Keratinocyte (primary cell): ENCODE data around the gene ATP10D. TPM values are rescaled to one million over a fixed set of nuclear protein-coding genes. Genes with fewer than 3 reads are reported as not detected.

Source experiments
- DNase-seq: peaks from one replicate; pipeline ENCODE4 v3.0.0-alpha.2; 2011; ENCODE audit warnings: low read depth, missing footprints, low spot score
- FAIRE-seq: peaks from 2 replicates; lab custom pipeline; 2011; peaks lifted over from hg19 to GRCh38; lab: Jason Lieb, UNC
- H2AFZ ChIP-seq: 2 replicates; pipeline ENCODE4 v1.6.0; 2012; ENCODE audit warnings: low read length, control low read depth, inconsistent platforms; ENCODE audit not compliant: control insufficient read depth
- H3K27ac ChIP-seq: 2 replicates; pipeline ENCODE4 v1.5.1; 2011; ENCODE audit warnings: low read length; ENCODE audit not compliant: control insufficient read depth, insufficient read depth
- H3K27me3 ChIP-seq: 3 replicates; pipeline ENCODE4 v1.6.0; 2011; ENCODE audit warnings: low read length; ENCODE audit not compliant: control insufficient read depth, insufficient read depth; ENCODE audit errors: extremely low read depth
- H3K36me3 ChIP-seq, 2 experiments: 2 replicates in 1 of 2; 3 replicates in 1 of 2; pipeline ENCODE4 v1.5.1; 2011; ENCODE audit warnings: low read length in 2 of 2, mild to moderate bottlenecking in 1 of 2; ENCODE audit not compliant: control insufficient read depth in 2 of 2, insufficient read depth in 2 of 2; ENCODE audit errors: extremely low read depth in 1 of 2
- H3K4me1 ChIP-seq: 3 replicates; pipeline ENCODE4 v1.5.1; 2011; ENCODE audit warnings: low read length; ENCODE audit not compliant: control insufficient read depth, insufficient read depth; ENCODE audit errors: extremely low read depth
- H3K4me2 ChIP-seq: 3 replicates; pipeline ENCODE4 v1.6.0; 2011; ENCODE audit warnings: low read depth, low read length; ENCODE audit not compliant: control insufficient read depth, insufficient read depth; ENCODE audit errors: extremely low read depth
- H3K4me3 ChIP-seq, 3 experiments: fragments of 200-600 bp in 1 of 3; sonication (generic) in 1 of 3; 2 replicates in 2 of 3; 3 replicates in 1 of 3; pipeline ENCODE4 v1.5.1; 2011 to 2016; ENCODE audit warnings: low read length in 3 of 3, mild to moderate bottlenecking in 3 of 3, control low read depth in 2 of 3, inconsistent platforms in 1 of 3, low read depth in 1 of 3, mixed read lengths in 1 of 3, mixed run types in 1 of 3, moderate library complexity in 1 of 3; ENCODE audit not compliant: control insufficient read depth in 2 of 3, insufficient read depth in 2 of 3; ENCODE audit errors: extremely low read depth in 1 of 3
- H3K79me2 ChIP-seq: 2 replicates; pipeline ENCODE4 v1.6.0; 2012; ENCODE audit warnings: low read length; ENCODE audit not compliant: control insufficient read depth, insufficient read depth
- H3K9ac ChIP-seq: 3 replicates; pipeline ENCODE4 v1.6.0; 2011; ENCODE audit warnings: low read length; ENCODE audit not compliant: control insufficient read depth, insufficient read depth; ENCODE audit errors: extremely low read depth
- H3K9me1 ChIP-seq: 3 replicates; pipeline ENCODE4 v1.6.0; 2011; ENCODE audit warnings: low read length; ENCODE audit not compliant: control insufficient read depth, insufficient read depth; ENCODE audit errors: extremely low read depth
- H3K9me3 ChIP-seq: 2 replicates; pipeline ENCODE4 v1.5.1; 2012; ENCODE audit warnings: low read depth, low read length; ENCODE audit not compliant: control insufficient read depth
- H4K20me1 ChIP-seq: 3 replicates; pipeline ENCODE4 v1.6.0; 2011; ENCODE audit warnings: low read length; ENCODE audit not compliant: control insufficient read depth, insufficient read depth; ENCODE audit errors: extremely low read depth
- EZH2 ChIP-seq: IDR thresholded peaks from one replicate; pipeline ENCODE4 v1.6.1; 2012; ENCODE audit warnings: inconsistent platforms, mild to moderate bottlenecking, low read length, moderate library complexity
- dilution Hi-C: fragments of 300-500 bp; cut with MboI; formaldehyde crosslinking; loops from one replicate; pipeline ENCODE4 v1.7.0; 2020; ENCODE audit warnings: low sequenced_read_pairs; ENCODE audit not compliant: extremely low pct_ligation_motif_present
- polyA plus RNA-seq, 5 experiments: library from polyadenylated mRNA; depleted of rRNA in 3 of 5; stranded (reverse) in 3 of 5; stranded (forward) in 1 of 5; unstranded in 1 of 5; fragments of >200 nt; gene quantifications; 1 replicate in 1 of 5; 2 replicates in 3 of 5; 3 replicates in 1 of 5; pipeline versions ENCODE4 v1.2.1 to v1.2.3, GENCODE V29; 2011 to 2012; ENCODE audit warnings: missing spikeins in 2 of 5, low read depth in 1 of 5, low replicate concordance in 1 of 5
- TF ChIP-seq, protein P1 (sequence below), 3 experiments: IDR thresholded peaks in 1 of 3; conservative IDR thresholded peaks in 1 of 3; optimal IDR thresholded peaks in 1 of 3; 2 replicates in 2 of 3; 3 replicates in 1 of 3; pipeline versions ENCODE3 to v1.5.1; 2011; ENCODE audit warnings: low read length in 3 of 3, mild to moderate bottlenecking in 3 of 3, moderate library complexity in 2 of 3, control low read depth in 1 of 3, inconsistent platforms in 1 of 3; ENCODE audit not compliant: insufficient read depth in 2 of 3; ENCODE audit errors: extremely low read depth in 1 of 3

The ATP10D gene
- polyA plus RNA-seq, 1 donor (not counting 4 experiments of a cell fraction or from before 2014, with no cell fraction given): 97.3 TPM

DNA sequence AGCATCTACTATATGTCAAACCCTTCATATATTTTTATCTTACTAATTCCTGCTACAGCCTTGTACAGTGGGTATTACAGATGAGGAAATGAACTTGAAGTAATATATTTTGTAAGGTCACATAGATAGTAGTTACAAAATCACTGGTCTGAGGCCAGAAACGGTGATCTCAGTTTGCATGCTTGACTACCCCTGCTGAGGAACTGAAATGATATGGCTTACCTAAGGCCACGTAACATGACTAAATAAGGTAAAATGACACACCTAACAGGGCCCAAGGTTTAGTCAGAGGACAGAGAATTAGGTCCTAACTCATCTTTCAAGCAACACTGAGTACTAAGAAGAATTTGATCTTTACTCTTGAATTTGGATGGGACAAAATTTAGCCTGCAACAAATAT lies 20.1 kb upstream of the ATP10D start:
- Histone ChIP-seq H3K4me3 (no peak overlapping the region), H3K27me3 (no peaks in the 10 kb centered on the region), H4K20me1 (no peaks in the 10 kb centered on the region), H3K4me1 (peaks cover 14% of the 10 kb centered on the region), H3K27ac (no peak overlapping the region), H3K36me3 (no peaks in the 10 kb centered on the region), H2AFZ (no peak overlapping the region), H3K9me1 (no peaks in the 10 kb centered on the region), H3K79me2 (peaks cover 4% of the 10 kb centered on the region), H3K9me3 (no peaks in the 10 kb centered on the region), H3K4me2 (no peak overlapping the region), H3K9ac (no peak overlapping the region)
- FAIRE-seq (no peak), DNase-seq (no peak)
- TF ChIP-seq EZH2: no peak
- TF ChIP-seq, protein P1, sequence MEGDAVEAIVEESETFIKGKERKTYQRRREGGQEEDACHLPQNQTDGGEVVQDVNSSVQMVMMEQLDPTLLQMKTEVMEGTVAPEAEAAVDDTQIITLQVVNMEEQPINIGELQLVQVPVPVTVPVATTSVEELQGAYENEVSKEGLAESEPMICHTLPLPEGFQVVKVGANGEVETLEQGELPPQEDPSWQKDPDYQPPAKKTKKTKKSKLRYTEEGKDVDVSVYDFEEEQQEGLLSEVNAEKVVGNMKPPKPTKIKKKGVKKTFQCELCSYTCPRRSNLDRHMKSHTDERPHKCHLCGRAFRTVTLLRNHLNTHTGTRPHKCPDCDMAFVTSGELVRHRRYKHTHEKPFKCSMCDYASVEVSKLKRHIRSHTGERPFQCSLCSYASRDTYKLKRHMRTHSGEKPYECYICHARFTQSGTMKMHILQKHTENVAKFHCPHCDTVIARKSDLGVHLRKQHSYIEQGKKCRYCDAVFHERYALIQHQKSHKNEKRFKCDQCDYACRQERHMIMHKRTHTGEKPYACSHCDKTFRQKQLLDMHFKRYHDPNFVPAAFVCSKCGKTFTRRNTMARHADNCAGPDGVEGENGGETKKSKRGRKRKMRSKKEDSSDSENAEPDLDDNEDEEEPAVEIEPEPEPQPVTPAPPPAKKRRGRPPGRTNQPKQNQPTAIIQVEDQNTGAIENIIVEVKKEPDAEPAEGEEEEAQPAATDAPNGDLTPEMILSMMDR (optimal IDR thresholded peaks at IDR 0.05 in 1 of 3, IDR thresholded peaks at IDR 0.05 in 1 of 3, conservative IDR thresholded peaks at IDR 0.05 in 1 of 3; ENCODE audit: extremely low read depth in 1 of 3, insufficient read depth in 2 of 3, low read length in 3 of 3): no peak
- dilution Hi-C loops: no loop called here

DNA sequence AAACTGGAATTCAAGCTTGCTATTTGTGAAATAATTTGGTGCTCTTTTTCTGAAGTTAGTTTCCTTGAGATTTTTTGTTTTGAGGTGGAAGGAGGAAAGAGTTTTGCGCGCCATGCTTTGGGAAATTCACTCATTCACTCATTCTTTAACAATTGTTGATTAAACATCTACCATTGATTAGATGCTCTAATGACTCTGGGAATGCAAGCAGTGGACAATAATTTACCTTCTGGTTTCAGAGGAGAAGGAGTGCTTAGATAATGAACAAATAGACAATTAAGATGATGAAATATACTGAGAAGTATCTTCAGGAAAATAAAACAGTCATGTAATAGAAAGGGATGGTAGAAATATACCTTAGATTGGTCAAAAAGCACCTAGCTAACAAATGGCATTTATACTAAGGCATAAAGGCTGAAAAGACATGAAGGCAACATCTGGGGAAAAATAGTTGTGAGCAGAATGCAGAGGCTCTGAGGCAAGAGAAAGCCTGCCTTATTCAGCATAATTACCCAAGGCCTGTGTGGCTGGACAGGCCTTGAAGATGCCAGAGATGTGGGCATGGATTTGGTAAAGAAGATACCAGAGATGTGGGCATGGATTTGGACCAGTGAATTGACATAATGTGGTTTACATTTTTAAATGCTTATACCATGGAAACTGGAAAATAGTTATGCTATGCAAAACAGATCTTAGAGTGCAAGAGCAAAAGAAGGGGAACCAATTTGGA lies 18.9 kb upstream of the ATP10D start:
- no peak for FAIRE-seq
- no peaks in the 10 kb centered on the region for H3K9me3 ChIP-seq
- dilution Hi-C loops: no loop called here

More for the DNA sequence above, 18.9 kb upstream of the ATP10D start:
- Histone ChIP-seq H3K4me3 (no peak overlapping the region), H3K79me2 (peaks cover 4% of the 10 kb centered on the region), H2AFZ (no peak overlapping the region), H3K9ac (no peak overlapping the region), H3K4me1 (peaks cover 23% of the 10 kb centered on the region), H3K4me2 (no peak overlapping the region), H3K27me3 (no peaks in the 10 kb centered on the region), H3K36me3 (no peaks in the 10 kb centered on the region), H3K27ac (no peak overlapping the region), H4K20me1 (no peaks in the 10 kb centered on the region), H3K9me1 (no peaks in the 10 kb centered on the region)
- TF ChIP-seq EZH2: no peak
- TF ChIP-seq, protein P1 (optimal IDR thresholded peaks at IDR 0.05 in 1 of 3, IDR thresholded peaks at IDR 0.05 in 1 of 3, conservative IDR thresholded peaks at IDR 0.05 in 1 of 3; ENCODE audit: extremely low read depth in 1 of 3, insufficient read depth in 2 of 3, low read length in 3 of 3): no peak
- no peak for DNase-seq
